Fibroblast of skin of right biceps (primary cell): ENCODE data around the gene CATSPERE.
"Not testable (repeated sequence)": the region's sequence is repeated elsewhere in the genome, so short reads cannot be mapped to it uniquely, and the experiment has no call there.

ENCODE experiments used
- DNase-seq: peaks from one replicate; pipeline ENCODE4 v3.0.0-alpha.2; 2013

Gene CATSPERE

DNA sequence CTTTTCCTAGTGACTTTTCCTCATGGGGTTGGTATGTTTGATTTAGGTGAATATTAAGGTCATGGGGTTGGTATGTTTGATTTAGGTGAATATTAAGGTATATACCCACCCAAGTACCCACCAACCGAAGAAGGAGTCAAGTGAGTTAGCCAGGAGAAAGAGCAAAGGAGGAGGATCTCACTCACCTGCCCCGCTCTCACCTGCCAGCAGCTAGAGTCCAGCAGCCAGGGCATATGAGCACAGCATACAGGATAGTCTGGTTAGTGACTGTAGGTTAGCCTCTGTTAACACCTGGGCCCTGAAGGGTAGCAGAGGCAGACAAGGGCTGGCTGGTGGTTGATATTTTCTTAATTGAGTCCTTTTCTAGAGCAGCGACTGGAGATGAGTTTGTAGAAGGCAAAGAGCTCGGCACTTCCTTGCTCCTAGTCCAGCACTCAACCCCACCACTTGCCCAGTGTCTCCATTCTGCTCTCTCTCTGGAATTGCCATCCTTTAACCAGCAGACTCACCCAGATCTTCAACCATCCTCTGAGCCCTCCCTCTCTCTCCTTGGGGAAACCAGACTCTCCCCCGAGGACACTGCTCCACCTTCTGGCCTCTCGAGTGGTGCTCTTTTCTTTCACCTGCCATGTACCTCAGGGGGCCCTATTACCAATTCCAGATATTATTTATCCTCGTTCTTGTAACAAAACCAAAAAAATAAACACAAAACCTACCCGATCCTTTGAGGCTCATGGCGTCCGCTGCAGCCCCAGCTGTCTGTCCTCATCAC, 175.6 kb downstream of the CATSPERE start:
- no peak for DNase-seq

- no peak for DNase-seq
Observed at GRCh38 chr1:244639561-244639960, 178.5 kb downstream of the CATSPERE start.

DNA sequence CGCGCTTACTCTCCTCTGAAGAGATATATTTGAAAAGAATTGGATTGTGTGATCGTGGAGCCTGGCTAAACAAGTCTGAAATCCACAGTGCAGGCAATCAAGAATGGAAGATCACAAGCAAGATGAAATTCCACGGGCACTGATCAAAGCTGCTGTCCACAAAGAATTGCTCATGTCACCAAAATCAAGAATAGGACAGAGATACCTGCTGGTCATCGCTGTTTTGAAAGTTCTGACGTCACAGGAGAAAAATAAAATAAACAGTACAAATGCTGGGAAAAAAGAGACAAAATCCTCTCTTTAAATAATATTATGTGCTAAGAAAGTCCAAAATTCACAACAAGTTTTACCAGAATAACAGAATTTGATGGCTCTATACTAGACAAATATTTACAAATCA, 179.8 kb downstream of the CATSPERE start:
- DNase-seq = no peak

DNA sequence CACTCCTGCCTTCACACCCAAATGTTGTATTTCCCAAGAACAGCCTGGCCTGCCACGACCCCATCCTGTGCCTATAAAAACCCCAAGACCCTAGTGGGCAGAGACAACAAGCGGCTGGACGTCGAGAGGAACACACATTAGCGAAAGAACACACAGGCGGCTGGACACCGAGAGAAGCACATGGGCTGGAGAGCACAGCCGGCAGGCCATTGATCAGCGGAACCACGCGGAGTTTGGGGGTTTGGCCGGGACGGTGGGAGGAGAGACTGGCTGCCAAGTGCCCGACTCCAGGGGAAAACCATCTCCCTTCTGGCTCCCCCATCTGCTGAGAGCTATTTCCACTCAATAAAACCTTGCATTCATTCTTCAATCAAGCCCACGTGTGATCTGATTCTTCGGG, 181.5 kb downstream of the CATSPERE start:
- DNase-seq = no peak

- no peak for DNase-seq
Observed at GRCh38 chr1:244642988-244643387, 181.9 kb downstream of the CATSPERE start.

DNA sequence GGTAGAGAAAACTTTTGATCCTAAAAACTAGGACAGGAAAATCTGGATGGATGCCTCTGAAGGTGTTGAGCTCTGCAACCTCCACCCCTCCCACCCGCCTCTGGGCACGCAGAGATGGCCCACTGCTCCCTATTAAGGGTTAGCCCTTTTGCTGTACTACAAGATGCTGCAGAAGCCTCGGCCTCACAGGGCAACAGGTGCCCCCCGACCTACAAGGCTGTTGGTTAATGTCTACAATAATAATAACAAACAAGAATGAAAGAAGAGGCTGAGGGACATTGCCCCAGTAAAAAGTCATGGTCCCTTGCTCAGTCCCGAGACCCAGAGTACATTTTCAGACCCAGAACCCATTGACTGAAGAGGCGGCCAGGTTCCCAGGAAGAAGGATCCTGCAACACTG, 184.3 kb downstream of the CATSPERE start:
- no peak for DNase-seq

DNA sequence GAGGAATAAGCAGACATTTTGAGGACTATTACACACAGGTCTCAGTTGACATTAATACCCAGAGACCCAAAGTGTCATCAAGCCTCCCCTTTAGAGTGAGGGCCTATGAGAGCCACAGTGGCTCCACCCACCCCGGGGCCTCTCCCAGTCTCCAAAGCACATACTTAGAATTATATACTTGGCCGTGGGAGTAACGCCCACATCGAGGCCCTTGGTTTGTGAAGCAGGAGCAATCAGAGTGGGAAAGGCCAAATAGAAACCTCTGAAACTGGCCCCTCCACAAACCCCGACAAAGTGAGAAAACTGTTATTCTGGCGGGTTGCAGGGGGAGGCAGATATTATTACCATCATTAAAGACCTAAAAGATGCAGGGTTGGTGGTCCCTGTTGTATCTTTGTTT, 184.8 kb downstream of the CATSPERE start:
- DNase-seq = no peak

- no peak for DNase-seq
Observed at GRCh38 chr1:244647819-244648218, 186.7 kb downstream of the CATSPERE start.

DNA sequence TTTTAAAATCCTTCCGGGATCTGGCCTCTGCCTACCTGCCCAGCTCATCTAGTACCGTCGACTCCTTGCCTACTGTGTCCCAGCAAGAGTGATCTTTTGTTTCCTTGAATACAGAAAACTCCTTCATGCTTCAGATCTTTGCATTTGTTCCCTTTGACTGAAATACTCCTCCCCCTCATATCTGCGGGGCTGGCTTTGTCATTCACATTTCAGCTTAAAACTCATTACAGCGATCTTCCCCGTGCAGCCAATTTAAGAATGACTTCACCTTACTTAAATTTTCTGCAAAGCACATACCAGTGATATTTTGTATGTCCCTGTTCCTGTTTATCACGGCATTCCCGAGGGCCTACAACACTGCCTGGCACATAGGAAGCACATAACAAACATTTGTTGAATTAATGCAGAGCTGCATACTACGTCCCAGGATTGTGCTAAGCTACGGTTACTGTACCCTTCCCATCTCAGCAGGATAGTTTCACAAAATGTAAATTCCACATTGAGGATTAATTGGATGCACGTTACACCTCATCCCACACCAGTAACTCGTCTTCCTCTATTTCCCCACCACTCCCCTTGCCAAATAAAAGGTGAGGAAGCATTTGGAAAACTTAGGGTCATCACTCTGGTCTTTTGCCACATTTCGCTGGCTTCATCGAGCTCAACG, 191.0 kb downstream of the CATSPERE start:
- DNase-seq = peak; percentile 40

GRCh38 chr1:244652623-244653438, 191.8 kb downstream of the CATSPERE start, which contains the start of gene DESI2:
Gene DESI2, plus strand, starts transcription at chr1:244653126. Its CDS starts 188 bp downstream, at chr1:244653314.
- peak; percentile 99 for DNase-seq

GRCh38 chr1:244653439-244654107, 192.5 kb downstream of the CATSPERE start:
- peak; percentile 23 for DNase-seq

DNA sequence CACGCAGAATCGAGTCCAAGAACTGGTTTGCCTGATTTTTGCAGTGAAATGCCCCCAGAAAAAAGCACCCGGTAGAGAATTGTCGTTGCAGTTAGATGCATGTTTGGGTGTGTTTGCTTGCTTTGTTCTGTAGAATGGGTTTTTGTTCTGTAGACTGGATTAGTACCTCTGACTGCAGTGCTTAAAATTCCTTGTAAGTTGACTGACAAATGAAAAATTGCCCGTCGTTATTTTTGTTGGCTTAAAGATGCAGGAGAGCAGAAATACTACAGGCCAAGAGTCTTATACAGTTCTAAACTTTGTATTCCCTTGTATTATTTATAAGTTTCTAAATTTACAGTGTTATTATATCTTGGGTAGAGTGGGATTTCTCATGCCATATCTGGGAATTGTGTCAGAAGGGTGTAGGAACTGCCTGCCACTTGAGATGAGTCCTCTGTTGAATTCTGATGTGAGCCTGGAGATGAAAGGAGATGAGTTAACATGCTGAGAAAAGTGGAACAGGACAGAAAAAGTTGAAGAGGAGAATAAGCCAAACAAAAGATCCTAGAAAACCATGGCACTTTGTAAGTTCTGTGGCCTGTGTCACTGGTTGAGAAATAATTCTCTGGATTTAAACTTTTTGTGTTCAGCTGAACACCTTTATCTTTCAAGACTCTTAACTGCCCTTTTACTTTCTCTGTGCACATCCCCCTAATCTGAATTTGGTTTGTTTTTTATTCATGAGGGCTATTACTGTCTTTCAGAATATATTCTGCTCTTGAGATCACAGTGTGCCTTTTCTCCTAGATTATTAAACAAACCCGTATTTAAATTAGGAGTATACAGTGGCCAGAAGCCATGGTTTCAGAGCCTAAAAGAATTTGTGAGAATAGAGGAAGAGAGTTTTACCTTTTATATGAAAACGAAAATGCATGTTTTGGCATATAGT, 193.3 kb downstream of the CATSPERE start:
- DNase-seq = peak; percentile 18

DNA sequence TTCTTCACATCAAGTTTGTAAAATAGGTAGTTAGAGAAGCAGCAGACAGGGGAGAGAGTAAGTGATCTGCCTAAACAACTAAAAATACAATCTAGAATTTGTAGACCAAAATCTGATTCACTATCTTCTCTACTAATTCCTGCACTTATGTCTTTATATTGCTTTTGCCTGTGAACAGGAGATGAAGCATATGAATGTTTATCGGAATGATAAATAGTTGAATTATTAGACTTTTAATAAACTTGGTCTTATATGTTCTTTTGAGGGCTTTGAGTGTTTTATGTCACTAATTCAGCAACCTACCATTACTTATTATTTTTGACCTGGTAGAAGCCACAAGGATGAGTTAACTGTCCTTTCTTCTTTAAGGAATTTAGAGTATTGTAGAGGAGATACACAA, 194.1 kb downstream of the CATSPERE start:
- no peak for DNase-seq

- DNase-seq = no peak
Observed at GRCh38 chr1:244657421-244657820, 196.3 kb downstream of the CATSPERE start.

GRCh38 chr1:244659694-244660093, 198.6 kb downstream of the CATSPERE start:
- DNase-seq = no peak

DNA sequence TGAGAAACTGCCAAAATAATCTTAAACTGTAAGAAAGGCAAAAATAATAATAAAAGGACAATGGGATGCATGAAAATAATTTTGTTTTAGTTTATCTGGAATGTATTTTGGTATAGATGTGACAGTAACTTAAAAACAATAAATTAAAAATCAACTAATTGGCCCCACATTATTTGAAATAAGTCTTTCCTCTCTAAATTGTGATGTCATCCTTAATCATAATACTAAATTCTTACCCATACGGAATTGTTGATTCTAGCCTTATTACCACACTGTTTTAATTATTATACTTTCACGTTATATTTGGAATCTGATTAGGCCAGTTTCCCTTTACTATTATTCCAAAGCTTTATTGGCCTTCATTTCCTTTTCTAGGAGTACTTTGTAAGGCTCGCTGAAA, 199.5 kb downstream of the CATSPERE start:
- no peak for DNase-seq

GRCh38 chr1:244661569-244662312, 200.7 kb downstream of the CATSPERE start:
- DNase-seq = not testable (repeated sequence)

DNA sequence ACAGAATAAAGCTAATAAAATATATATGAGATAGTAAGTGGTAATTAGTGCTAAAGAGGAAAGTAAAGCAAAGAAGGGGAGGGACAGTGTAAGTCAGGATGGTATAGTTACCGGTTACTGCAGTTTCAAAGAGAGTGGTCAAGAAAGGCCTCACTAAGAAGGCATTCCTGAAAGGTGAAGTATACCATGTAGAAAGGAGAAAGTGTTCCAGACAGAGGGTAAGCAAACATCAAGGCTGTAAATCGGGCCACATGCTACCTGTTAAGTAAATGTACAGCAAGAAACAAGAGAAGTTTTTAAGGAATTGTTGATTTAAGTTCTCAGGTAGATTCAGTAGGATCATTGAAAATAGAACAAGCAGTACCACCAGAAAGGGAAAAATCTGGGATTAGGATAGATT, 201.5 kb downstream of the CATSPERE start:
- DNase-seq = no peak

GRCh38 chr1:244664353-244664752, 203.3 kb downstream of the CATSPERE start:
- no peak for DNase-seq

DNA sequence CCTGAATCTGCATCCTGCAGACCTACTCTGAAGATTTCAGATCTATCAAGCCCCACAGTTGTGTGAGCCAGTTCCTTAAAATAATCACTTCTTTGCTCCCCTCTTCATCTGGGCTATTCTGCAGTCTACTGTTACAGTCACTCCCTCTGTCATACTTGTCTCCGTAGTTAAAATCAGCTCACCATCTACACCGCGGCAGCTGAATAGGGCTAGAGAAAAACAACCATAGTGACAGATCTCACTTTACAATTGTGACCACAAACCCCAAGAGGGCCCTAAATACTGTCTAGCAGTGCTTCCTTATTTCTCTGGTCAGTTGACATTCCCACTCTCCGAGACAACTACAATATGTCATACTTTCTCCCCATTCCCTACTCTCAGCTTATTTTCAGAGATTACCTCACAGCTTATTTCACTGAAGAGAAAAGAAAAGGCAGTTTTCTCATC, 204.7 kb downstream of the CATSPERE start:
- DNase-seq = peak; percentile 82
